Naive thymus-derived CD4-positive, alpha-beta T cell (primary cell): ENCODE results near the gene BDNF. TPM values are rescaled to one million over a fixed set of nuclear protein-coding genes. Genes with fewer than 3 reads are reported as not detected.

Experiments
- ATAC-seq: fragments of 150-1000 bp; cut with Tn5 transposase; 2 replicates; pipeline ENCODE4 v1.10.0; 2021; ENCODE audit warnings: mild to moderate bottlenecking, moderate library complexity
- CTCF ChIA-PET: fragments of 350-600 bp; sonication (Branson Sonifier 250); formaldehyde crosslinking; loops from one replicate; lab custom pipeline; 2021; ENCODE audit warnings: antibody characterized with exemption; lab: Charles Lee
- POLR2A ChIA-PET: fragments of 350-600 bp; sonication (Branson Sonifier 250); formaldehyde crosslinking; loops from one replicate; lab custom pipeline; 2021; ENCODE audit warnings: antibody characterized with exemption, inconsistent platforms; lab: Charles Lee
- DNase-seq, 9 donors: peaks; one replicate each; pipeline versions ENCODE4 v3.0.0 to v3.0.0-alpha.2; 2020 to 2022; ENCODE audit warnings: mixed read lengths in 1 of 9
- H3K27ac ChIP-seq: one replicate; pipeline ENCODE4 v1.7.0; 2013; ENCODE audit warnings: mild to moderate bottlenecking, low read depth, low read length, moderate library complexity
- H3K27me3 ChIP-seq, 2 donors: one replicate each; pipeline ENCODE4 v1.7.0; 2013; ENCODE audit warnings: low read length in 2 of 2, mild to moderate bottlenecking in 2 of 2, moderate library complexity in 2 of 2; ENCODE audit not compliant: control insufficient read depth in 2 of 2, insufficient read depth in 2 of 2
- H3K36me3 ChIP-seq, 3 experiments: 1 replicate in 2 of 3; 2 replicates in 1 of 3; pipeline ENCODE4 v1.7.0; 2013; ENCODE audit warnings: low read length in 3 of 3, mild to moderate bottlenecking in 3 of 3, moderate library complexity in 1 of 3; ENCODE audit not compliant: insufficient read depth in 3 of 3, control insufficient read depth in 2 of 3
- H3K4me1 ChIP-seq, 2 donors: one replicate each; pipeline ENCODE4 v1.7.0; 2013; ENCODE audit warnings: low read length in 2 of 2, mild to moderate bottlenecking in 2 of 2, moderate library complexity in 1 of 2; ENCODE audit not compliant: control insufficient read depth in 2 of 2, insufficient read depth in 2 of 2
- H3K4me3 ChIP-seq: 2 replicates; pipeline ENCODE4 v1.7.0; 2013; ENCODE audit warnings: mild to moderate bottlenecking, low read length
- H3K9me3 ChIP-seq, 3 experiments: 1 replicate in 2 of 3; 2 replicates in 1 of 3; pipeline ENCODE4 v1.7.0; 2013; ENCODE audit warnings: low read length in 3 of 3; ENCODE audit not compliant: control insufficient read depth in 2 of 3
- H3K27ac Mint-ChIP-seq, 9 donors: one replicate each; pipeline ENCODE4 v1.8.0; 2020 to 2022; ENCODE audit warnings: mixed read lengths in 9 of 9, mild to moderate bottlenecking in 8 of 9, moderate library complexity in 5 of 9, inconsistent platforms in 2 of 9
- H3K27me3 Mint-ChIP-seq, 5 donors: one replicate each; pipeline ENCODE4 v1.8.0; 2021 to 2022; ENCODE audit warnings: mixed read lengths in 5 of 5, mild to moderate bottlenecking in 1 of 5
- H3K36me3 Mint-ChIP-seq, 5 donors: one replicate each; pipeline ENCODE4 v1.8.0; 2020 to 2022; ENCODE audit warnings: mixed read lengths in 5 of 5, mild to moderate bottlenecking in 3 of 5, inconsistent platforms in 1 of 5
- H3K4me1 Mint-ChIP-seq, 7 donors: one replicate each; pipeline ENCODE4 v1.8.0; 2020 to 2022; ENCODE audit warnings: mixed read lengths in 7 of 7, mild to moderate bottlenecking in 3 of 7, inconsistent platforms in 1 of 7
- H3K4me3 Mint-ChIP-seq, 10 donors: one replicate each; pipeline ENCODE4 v1.8.0; 2020 to 2022; ENCODE audit warnings: mild to moderate bottlenecking in 10 of 10, mixed read lengths in 10 of 10, moderate library complexity in 6 of 10, inconsistent platforms in 2 of 10
- H3K9me3 Mint-ChIP-seq, 11 donors: one replicate each; pipeline ENCODE4 v1.8.0; 2020 to 2022; ENCODE audit warnings: mixed read lengths in 11 of 11, mild to moderate bottlenecking in 4 of 11, inconsistent platforms in 1 of 11, moderate library complexity in 1 of 11
- intact Hi-C, 2 donors: fragments of 100-400 bp; cut with micrococcal nuclease; formaldehyde crosslinking; loops; one replicate each; pipeline ENCODE4 v1.15.1; 2023
- polyA plus RNA-seq, 2 donors: library from polyadenylated mRNA; unstranded; fragments of 300-500 nt; fragmentation: Illumina TruSeq; gene quantifications; one replicate each; pipeline ENCODE4 v1.2.3, GENCODE V29; 2021
- total RNA-seq, 6 experiments: library from RNA in 5 of 6; stranded (reverse) in 5 of 6; gene quantifications; 1 replicate in 5 of 6; 2 replicates in 1 of 6; pipeline ENCODE4 v1.2.3 and lab custom pipeline; 2021 to 2026

Gene BDNF
- total and polyA plus RNA-seq, 7 experiments from 2014 or later = not detected

DNA sequence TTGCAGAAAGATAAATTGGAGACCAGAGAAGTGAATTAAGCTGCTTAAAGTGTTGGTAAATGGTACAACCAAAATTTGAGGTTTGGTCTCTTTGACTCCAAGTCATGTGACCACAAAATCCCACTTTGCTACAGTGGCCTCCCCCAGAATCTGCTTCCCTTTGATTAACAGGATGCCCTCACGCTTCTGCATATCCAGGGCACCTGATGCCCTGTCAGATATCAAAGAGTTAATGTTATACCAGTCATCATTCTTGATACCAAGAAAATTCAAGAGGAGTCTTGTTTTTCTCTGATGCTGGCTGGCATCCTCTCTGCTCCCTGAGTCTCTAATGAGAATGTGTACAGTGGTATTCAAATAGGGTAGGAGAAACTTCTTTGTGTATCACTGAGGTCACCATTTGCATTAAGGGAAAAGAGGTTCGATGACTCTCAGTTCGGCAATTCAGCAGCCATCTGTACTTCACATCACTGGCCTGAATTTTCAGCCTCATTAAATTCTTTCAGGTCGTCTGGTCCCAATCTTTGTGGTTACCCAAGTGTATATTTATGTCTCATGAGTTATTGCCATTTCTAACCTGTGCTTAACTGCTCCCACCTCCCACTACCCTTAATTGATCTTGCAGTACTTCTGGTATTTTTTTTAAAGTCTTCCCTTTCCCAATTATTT, 73.9 kb downstream of the BDNF start:
- H3K27ac Mint-ChIP-seq = no peak overlapping the region
- H3K4me1 ChIP-seq = no peaks in the 10 kb centered on the region
- H3K36me3 Mint-ChIP-seq = peaks cover 0 to 11% (median 0%) of the 10 kb centered on the region in 5 donors
- no peak for ATAC-seq
- POLR2A ChIA-PET = no interaction called here
- no peaks in the 10 kb centered on the region for H3K27me3 ChIP-seq
- no peaks in the 10 kb centered on the region for H3K9me3 ChIP-seq
- intact Hi-C loops = no loop called here
- peaks cover 0 to 2% (median 0%) of the 10 kb centered on the region in 11 donors for H3K9me3 Mint-ChIP-seq
- no peak overlapping the region for H3K27ac ChIP-seq
- H3K4me3 Mint-ChIP-seq = no peak overlapping the region
- H3K27me3 Mint-ChIP-seq = no peaks in the 10 kb centered on the region
- DNase-seq = no peak
- peaks cover 0 to 1% (median 0%) of the 10 kb centered on the region in 7 donors for H3K4me1 Mint-ChIP-seq
- CTCF ChIA-PET = no interaction called here
- H3K4me3 ChIP-seq = no peak overlapping the region
- no peaks in the 10 kb centered on the region for H3K36me3 ChIP-seq

DNA sequence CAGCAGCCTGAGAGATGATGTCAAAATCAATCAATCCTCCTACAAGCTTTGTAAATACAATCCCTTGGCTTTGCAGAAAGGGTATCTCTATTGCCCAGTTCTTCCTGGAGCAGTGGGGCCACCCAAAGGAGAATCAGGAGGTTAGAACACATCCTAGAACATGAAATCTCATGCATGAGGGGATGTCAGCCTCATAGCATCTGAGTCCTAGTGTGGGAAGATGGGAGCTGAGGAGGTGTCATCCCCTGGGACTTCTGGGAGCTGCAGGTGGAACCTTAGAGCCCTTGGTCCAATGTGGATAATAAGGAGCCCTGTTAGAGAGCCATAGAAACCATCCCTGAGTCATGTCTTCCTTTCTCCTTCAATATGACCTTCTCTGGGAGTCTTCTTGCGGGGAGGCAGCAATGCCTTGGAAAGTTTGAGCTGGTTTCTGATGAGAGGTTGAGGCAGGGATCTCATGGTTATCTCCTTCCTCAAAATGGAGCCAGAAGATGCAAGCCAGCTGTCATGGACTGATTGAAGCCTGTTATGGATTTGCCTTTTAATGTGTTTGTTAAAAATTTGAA, 74.8 kb downstream of the BDNF start:
- peaks cover 0 to 1% (median 0%) of the 10 kb centered on the region in 11 donors for H3K9me3 Mint-ChIP-seq
- ATAC-seq (no peak), DNase-seq (no peak)
- Histone ChIP-seq H3K27me3 (no peaks in the 10 kb centered on the region), H3K27ac (no peak overlapping the region), H3K4me1 (no peaks in the 10 kb centered on the region), H3K9me3 (no peaks in the 10 kb centered on the region), H3K4me3 (no peak overlapping the region), H3K36me3 (no peaks in the 10 kb centered on the region)
- peaks cover 0 to 1% (median 0%) of the 10 kb centered on the region in 7 donors for H3K4me1 Mint-ChIP-seq
- intact Hi-C loops = no loop called here
- ChIA-PET POLR2A (no interaction called here), CTCF (no interaction called here)
- H3K36me3 Mint-ChIP-seq = peaks cover 0 to 11% (median 0%) of the 10 kb centered on the region in 5 donors
- H3K4me3 Mint-ChIP-seq = no peak overlapping the region
- H3K27me3 Mint-ChIP-seq = no peaks in the 10 kb centered on the region
- H3K27ac Mint-ChIP-seq = no peak overlapping the region

- Histone ChIP-seq H3K4me3 (no peak overlapping the region), H3K27ac (no peak overlapping the region), H3K27me3 (no peaks in the 10 kb centered on the region), H3K4me1 (no peaks in the 10 kb centered on the region), H3K36me3 (no peaks in the 10 kb centered on the region), H3K9me3 (no peaks in the 10 kb centered on the region)
- Mint-ChIP-seq H3K27me3 (no peaks in the 10 kb centered on the region), H3K4me1 (peaks cover 0 to 1% (median 0%) of the 10 kb centered on the region in 7 donors), H3K9me3 (no peaks in the 10 kb centered on the region), H3K36me3 (peaks cover 0 to 11% (median 0%) of the 10 kb centered on the region in 5 donors), H3K4me3 (no peak overlapping the region), H3K27ac (no peak overlapping the region)
- ATAC-seq (no peak), DNase-seq (no peak)
- CTCF ChIA-PET = no interaction called here
- POLR2A ChIA-PET = no interaction called here
- intact Hi-C loops = no loop called here
These were observed 76.2 kb downstream of the BDNF start for GRCh38 chr11:27623945-27624523.

DNA sequence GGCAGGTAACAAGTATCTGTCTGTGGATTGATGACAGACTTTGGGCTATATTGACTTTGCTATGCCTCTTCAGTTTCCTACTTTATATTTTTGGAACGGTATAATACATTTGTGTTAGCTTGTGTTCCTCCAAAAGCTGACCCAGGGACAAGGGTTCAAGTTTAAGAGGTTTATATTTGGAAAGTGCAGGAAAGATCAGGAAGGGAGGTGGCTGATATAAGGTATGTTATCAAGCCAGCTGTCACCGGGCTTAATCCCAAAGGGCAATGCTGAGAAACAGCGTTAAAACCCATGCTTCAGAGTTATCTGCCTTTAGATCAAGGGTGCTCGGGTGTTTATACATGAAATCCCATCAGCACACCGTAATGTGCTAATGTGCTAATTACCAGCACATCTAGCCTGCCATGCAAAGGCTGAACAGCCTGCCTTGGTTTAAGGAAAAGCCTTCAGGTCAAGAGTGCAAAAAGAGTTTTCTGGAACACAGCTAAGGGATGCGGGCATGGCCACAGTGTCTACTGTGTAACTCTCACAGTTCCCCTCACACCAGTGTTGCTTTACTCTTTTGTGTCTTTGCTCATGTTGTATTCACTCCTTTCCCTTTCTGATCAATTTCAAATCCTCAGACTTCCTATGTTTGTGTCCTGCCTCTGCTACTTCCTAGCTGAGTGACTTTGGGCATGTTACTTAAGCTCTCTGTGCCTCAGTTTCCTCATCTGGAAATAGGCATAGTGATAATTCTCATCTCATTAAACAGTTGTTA, 77.5 kb downstream of the BDNF start:
- no peak overlapping the region for H3K4me3 Mint-ChIP-seq
- H3K9me3 ChIP-seq = no peaks in the 10 kb centered on the region
- ATAC-seq (no peak), DNase-seq (no peak)
- no peaks in the 10 kb centered on the region for H3K27me3 Mint-ChIP-seq
- peaks cover 0 to 1% (median 0%) of the 10 kb centered on the region in 7 donors for H3K4me1 Mint-ChIP-seq
- intact Hi-C loops = no loop called here
- ChIA-PET POLR2A (no interaction called here), CTCF (no interaction called here)
- H3K27ac ChIP-seq = no peak overlapping the region
- H3K4me3 ChIP-seq = no peak overlapping the region
- no peaks in the 10 kb centered on the region for H3K4me1 ChIP-seq
- no peaks in the 10 kb centered on the region for H3K27me3 ChIP-seq
- H3K27ac Mint-ChIP-seq = no peak overlapping the region
- no peaks in the 10 kb centered on the region for H3K9me3 Mint-ChIP-seq
- peaks cover 0 to 11% (median 0%) of the 10 kb centered on the region in 5 donors for H3K36me3 Mint-ChIP-seq
- no peaks in the 10 kb centered on the region for H3K36me3 ChIP-seq

DNA sequence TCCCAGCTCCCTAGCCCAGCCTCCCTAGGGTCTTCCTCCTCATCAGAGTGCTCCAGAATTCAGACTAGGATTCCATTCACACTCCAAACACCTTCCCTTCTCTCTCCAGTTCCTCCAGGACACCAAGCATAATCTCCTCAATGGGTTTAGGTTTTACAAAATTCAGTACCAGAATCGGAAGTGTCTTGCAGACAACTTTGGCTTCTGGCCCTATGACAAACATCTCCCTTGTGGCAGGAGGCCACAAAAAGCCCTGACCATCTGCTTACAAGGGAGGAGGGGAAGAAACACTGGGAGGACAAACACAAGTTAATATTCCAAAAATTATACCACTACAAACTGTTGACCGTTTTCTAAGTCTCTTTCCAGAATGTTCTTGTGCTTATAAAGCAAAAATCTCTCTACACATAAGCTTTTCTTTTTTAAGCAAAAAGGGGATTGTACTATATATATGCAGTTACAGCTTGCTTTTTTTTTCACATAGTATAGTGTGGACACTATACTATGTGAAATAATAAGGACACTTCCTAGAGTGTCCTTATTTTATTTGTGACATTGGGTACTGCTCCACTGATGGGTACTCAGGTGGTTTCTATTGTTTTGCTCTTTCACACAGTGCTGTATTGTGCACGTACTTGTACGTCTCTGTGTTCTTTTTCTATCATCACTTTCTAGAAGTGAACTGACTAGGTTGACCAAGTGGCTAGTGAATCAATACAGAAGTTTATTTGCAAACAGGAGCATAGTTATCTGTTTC, 78.7 kb downstream of the BDNF start:
- H3K27me3 ChIP-seq = no peaks in the 10 kb centered on the region
- H3K36me3 ChIP-seq = no peaks in the 10 kb centered on the region
- Mint-ChIP-seq H3K27ac (no peak overlapping the region), H3K27me3 (no peaks in the 10 kb centered on the region), H3K4me3 (no peak overlapping the region), H3K9me3 (no peaks in the 10 kb centered on the region), H3K4me1 (peaks cover 0 to 1% (median 0%) of the 10 kb centered on the region in 7 donors), H3K36me3 (peaks cover 0 to 11% (median 0%) of the 10 kb centered on the region in 5 donors)
- no peak overlapping the region for H3K27ac ChIP-seq
- ATAC-seq (no peak), DNase-seq (no peak)
- ChIA-PET CTCF (no interaction called here), POLR2A (no interaction called here)
- H3K9me3 ChIP-seq = no peaks in the 10 kb centered on the region
- no peak overlapping the region for H3K4me3 ChIP-seq
- intact Hi-C loops = no loop called here
- H3K4me1 ChIP-seq = no peaks in the 10 kb centered on the region

DNA sequence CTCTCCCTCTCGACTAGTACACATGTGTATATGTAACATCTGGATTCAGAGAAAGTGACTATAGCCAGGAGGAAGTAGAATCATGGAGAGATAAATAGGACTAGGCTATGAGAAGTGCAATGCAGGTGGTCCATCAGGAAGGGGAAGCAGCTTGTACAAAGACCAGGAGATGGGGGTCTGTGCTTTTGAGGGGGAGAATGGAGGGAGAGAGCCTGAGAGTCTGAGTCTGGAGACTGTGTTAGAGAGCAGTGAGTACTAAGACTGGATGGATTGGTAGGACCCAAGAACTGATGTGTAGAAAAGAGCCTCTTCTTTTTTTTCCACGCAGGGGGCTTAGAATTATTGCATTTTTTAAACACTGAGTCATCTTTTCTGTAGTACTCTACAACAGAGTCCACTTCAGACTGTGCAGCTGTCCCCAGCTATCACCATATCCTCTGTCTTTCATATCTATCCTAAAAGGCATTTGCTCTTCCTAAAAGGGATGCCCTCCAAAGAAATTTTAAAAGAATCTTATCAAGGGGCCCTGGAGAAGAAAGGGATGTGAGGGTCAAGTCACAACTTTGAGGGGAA, 80.4 kb downstream of the BDNF start:
- no peak for ATAC-seq
- Histone ChIP-seq H3K27me3 (no peaks in the 10 kb centered on the region), H3K27ac (no peak overlapping the region), H3K4me3 (no peak overlapping the region), H3K9me3 (no peaks in the 10 kb centered on the region), H3K4me1 (no peaks in the 10 kb centered on the region), H3K36me3 (no peaks in the 10 kb centered on the region)
- Mint-ChIP-seq H3K9me3 (no peaks in the 10 kb centered on the region), H3K27me3 (no peaks in the 10 kb centered on the region), H3K4me1 (peaks cover 0 to 1% (median 0%) of the 10 kb centered on the region in 7 donors), H3K27ac (no peak overlapping the region), H3K36me3 (peaks cover 0 to 15% (median 0%) of the 10 kb centered on the region in 5 donors), H3K4me3 (no peak overlapping the region)
- DNase-seq = no peak
- ChIA-PET CTCF (no interaction called here), POLR2A (no interaction called here)
- intact Hi-C loops = no loop called here
